OCI-LY7 (cell line): ENCODE results near the gene ENOSF1.

Source experiments
- EZH2phosphoT487 ChIP-seq: fragments of 200-600 bp; sonication (generic); IDR thresholded peaks from 2 replicates; pipeline ENCODE4 v1.6.1; 2018; ENCODE audit warnings: low read depth, borderline replicate concordance, mild to moderate bottlenecking, mixed run types, antibody characterized with exemption, low read length, moderate library complexity, mixed read lengths
- TF ChIP-seq, protein P1 (sequence below): fragments of 200-600 bp; sonication (generic); conservative IDR thresholded peaks from 2 replicates; pipeline ENCODE4 v1.5.1; 2014; ENCODE audit warnings: mild to moderate bottlenecking, antibody characterized with exemption, low read length, moderate library complexity, mixed read lengths

DNA sequence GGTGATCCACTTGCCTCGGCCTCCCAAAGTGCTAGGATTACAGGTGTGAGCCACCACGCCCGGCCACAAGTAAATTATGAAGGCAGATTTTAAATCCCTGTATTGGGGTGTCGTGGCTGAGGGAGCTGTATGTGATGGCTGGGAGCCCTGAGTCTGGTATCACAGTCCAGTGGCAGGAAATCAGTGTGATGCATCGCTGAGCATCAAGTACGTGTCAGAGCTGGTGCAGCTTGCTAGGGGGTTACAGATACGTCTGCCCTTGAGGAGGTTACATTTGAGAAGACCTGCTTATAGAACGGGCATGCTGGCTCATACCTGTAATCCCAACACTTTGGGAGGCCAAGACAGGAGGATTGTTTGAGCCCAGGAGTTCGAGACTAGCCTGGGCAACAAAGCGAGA, 4.3 kb downstream of the ENOSF1 start:
- TF ChIP-seq, protein P1, sequence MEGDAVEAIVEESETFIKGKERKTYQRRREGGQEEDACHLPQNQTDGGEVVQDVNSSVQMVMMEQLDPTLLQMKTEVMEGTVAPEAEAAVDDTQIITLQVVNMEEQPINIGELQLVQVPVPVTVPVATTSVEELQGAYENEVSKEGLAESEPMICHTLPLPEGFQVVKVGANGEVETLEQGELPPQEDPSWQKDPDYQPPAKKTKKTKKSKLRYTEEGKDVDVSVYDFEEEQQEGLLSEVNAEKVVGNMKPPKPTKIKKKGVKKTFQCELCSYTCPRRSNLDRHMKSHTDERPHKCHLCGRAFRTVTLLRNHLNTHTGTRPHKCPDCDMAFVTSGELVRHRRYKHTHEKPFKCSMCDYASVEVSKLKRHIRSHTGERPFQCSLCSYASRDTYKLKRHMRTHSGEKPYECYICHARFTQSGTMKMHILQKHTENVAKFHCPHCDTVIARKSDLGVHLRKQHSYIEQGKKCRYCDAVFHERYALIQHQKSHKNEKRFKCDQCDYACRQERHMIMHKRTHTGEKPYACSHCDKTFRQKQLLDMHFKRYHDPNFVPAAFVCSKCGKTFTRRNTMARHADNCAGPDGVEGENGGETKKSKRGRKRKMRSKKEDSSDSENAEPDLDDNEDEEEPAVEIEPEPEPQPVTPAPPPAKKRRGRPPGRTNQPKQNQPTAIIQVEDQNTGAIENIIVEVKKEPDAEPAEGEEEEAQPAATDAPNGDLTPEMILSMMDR, result no peak
- TF ChIP-seq EZH2phosphoT487, result no peak
